A673 (cell line): ENCODE measurements around the gene SETMAR. TPM values are rescaled to one million over a fixed set of nuclear protein-coding genes. Genes with fewer than 3 reads are reported as not detected.

Source experiments
- BruUV-seq: library from RNA; stranded (reverse); fragments of 400-500 nt; replicated peaks from 2 replicates; lab custom pipeline; 2021; lab: Mats Ljungman, UMichigan
- CTCF ChIA-PET: fragments of 300-600 bp; sonication (Branson Sonifier 250); formaldehyde crosslinking; loops from one replicate; lab custom pipeline; 2022; ENCODE audit warnings: antibody characterized with exemption; lab: Charles Lee
- POLR2A ChIA-PET: fragments of 300-600 bp; sonication (Branson Sonifier 250); formaldehyde crosslinking; loops from one replicate; lab custom pipeline; 2022; ENCODE audit warnings: antibody characterized with exemption; ENCODE audit not compliant: low non-redundant PET; lab: Charles Lee
- DNase-seq: peaks from one replicate; pipeline ENCODE4 v3.0.0-alpha.2; 2015; ENCODE audit warnings: low spot score
- H3K27ac ChIP-seq: fragments of 200-600 bp; sonication (generic); 2 replicates; pipeline ENCODE4 v1.5.1; 2016; ENCODE audit warnings: mixed run types, low read depth, mild to moderate bottlenecking, mixed read lengths, antibody characterized with exemption, low read length; ENCODE audit not compliant: poor library complexity, severe bottlenecking
- H3K27me3 ChIP-seq: fragments of 200-600 bp; sonication (generic); replicated peaks from 2 replicates; pipeline ENCODE4 v1.6.1; 2017; ENCODE audit warnings: mixed run types, low read depth, mild to moderate bottlenecking, mixed read lengths, antibody characterized with exemption, low read length; ENCODE audit not compliant: insufficient read depth, poor library complexity
- H3K36me3 ChIP-seq: fragments of 200-600 bp; sonication (generic); 2 replicates; pipeline ENCODE4 v1.6.1; 2016; ENCODE audit warnings: mixed run types, mild to moderate bottlenecking, mixed read lengths, antibody characterized with exemption, low read length; ENCODE audit not compliant: insufficient read depth, poor library complexity, severe bottlenecking
- H3K4me1 ChIP-seq: fragments of 200-600 bp; sonication (generic); 2 replicates; pipeline ENCODE4 v1.6.1; 2017; ENCODE audit warnings: mixed run types, mild to moderate bottlenecking, mixed read lengths, antibody characterized with exemption, low read length; ENCODE audit not compliant: insufficient read depth, poor library complexity, severe bottlenecking
- H3K4me3 ChIP-seq: fragments of 200-600 bp; sonication (generic); 2 replicates; pipeline ENCODE4 v1.5.1; 2016; ENCODE audit warnings: low read depth, mixed run types, mild to moderate bottlenecking, mixed read lengths, low read length; ENCODE audit not compliant: poor library complexity, severe bottlenecking
- H3K9me3 ChIP-seq: fragments of 200-600 bp; sonication (generic); 2 replicates; pipeline ENCODE4 v1.6.1; 2016; ENCODE audit warnings: mixed run types, low read depth, mild to moderate bottlenecking, mixed read lengths, antibody characterized with exemption, low read length; ENCODE audit not compliant: poor library complexity, severe bottlenecking
- EZH2 ChIP-seq: fragments of 200-600 bp; sonication (generic); IDR thresholded peaks from 2 replicates; pipeline ENCODE4 v1.6.1; 2017; ENCODE audit warnings: borderline replicate concordance, low read depth, mild to moderate bottlenecking, mixed read lengths, antibody characterized with exemption, low read length; ENCODE audit not compliant: poor library complexity, severe bottlenecking
- intact Hi-C: fragments of 100-400 bp; cut with micrococcal nuclease; formaldehyde crosslinking; loops from one replicate; pipeline ENCODE4 v1.10.0; 2022; ENCODE audit not compliant: unreplicated experiment
- total RNA-seq: library from RNA; stranded (reverse); gene quantifications from 2 replicates; pipeline ENCODE4 v1.2.3, GENCODE V29; 2021
- TF ChIP-seq, protein P1 (sequence below): fragments of 300-800, 200-600 bp; sonication (generic); conservative IDR thresholded peaks from 2 replicates; pipeline ENCODE4 v1.5.1; 2017; ENCODE audit warnings: low read depth, mild to moderate bottlenecking, antibody characterized with exemption, low read length, moderate library complexity, mixed read lengths

SETMAR gene
- total RNA-seq, 1 experiment from 2014 or later, result 25.8 TPM

DNA sequence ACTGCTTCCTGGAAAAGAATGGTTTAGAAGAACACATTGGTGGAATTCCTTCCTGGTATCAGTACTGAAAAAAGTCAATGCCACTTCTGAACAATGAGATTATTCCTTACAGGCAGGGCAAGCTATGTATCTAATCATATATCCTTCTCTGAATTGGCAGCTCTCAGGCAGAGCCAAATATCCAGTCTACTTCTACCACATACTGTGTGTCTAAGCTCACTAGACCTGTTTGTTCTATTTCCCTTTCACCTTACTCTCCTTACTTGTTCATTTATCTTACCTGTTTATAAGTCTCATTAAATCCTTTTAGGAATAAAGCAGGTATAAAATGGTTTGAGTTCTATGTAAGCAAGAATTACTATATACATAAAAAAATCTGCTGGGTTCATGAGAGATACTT, 8.3 kb downstream of the SETMAR start:
- no peak for DNase-seq
- POLR2A ChIA-PET, result no interaction called here
- CTCF ChIA-PET, result no interaction called here
- Histone ChIP-seq H3K27me3 (no peaks in the 10 kb centered on the region), H3K9me3 (no peaks in the 10 kb centered on the region), H3K4me1 (peaks cover 8% of the 10 kb centered on the region), H3K4me3 (no peak overlapping the region), H3K27ac (no peak overlapping the region), H3K36me3 (peaks cover 11% of the 10 kb centered on the region)
- intact Hi-C loops, result no loop called here
- no TSS peak for BruUV-seq
- TF ChIP-seq, protein P1, sequence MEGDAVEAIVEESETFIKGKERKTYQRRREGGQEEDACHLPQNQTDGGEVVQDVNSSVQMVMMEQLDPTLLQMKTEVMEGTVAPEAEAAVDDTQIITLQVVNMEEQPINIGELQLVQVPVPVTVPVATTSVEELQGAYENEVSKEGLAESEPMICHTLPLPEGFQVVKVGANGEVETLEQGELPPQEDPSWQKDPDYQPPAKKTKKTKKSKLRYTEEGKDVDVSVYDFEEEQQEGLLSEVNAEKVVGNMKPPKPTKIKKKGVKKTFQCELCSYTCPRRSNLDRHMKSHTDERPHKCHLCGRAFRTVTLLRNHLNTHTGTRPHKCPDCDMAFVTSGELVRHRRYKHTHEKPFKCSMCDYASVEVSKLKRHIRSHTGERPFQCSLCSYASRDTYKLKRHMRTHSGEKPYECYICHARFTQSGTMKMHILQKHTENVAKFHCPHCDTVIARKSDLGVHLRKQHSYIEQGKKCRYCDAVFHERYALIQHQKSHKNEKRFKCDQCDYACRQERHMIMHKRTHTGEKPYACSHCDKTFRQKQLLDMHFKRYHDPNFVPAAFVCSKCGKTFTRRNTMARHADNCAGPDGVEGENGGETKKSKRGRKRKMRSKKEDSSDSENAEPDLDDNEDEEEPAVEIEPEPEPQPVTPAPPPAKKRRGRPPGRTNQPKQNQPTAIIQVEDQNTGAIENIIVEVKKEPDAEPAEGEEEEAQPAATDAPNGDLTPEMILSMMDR, result no peak
- no peak for TF ChIP-seq EZH2

DNA sequence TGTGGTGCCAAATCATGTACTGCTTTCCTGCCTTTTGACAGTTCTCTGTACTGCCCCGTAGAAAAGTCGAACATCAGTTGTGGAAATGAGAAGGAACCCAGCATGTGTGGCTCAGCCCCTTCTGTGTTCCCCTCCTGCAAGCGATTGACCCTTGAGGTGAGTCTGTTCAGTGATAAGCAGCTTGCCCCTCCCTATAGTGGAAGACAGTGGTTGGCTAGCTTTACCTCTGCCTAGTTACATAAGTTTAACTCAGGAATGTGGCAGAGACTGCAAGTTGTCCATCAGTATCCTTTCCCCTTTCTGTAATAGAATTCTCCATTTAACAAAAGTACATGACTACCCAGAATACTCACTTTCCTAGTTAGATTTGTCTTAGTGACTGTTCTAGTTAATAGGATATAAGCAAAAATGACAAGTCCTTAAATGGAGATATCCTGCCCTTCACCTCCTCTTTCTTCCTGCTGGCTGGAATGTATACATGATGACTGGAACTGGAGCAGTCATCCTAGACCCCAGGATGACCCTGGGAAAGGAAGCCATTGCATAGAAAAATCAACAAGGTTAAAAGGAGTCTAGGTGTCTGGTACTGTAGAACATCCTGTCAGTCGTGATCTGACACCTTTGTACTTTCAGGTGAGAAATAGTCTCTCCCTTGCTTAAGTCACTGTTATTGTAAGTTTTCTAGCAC, 10.6 kb downstream of the SETMAR start:
- Histone ChIP-seq H3K4me1 (peaks cover 8% of the 10 kb centered on the region), H3K9me3 (no peaks in the 10 kb centered on the region), H3K27me3 (no peaks in the 10 kb centered on the region), H3K4me3 (no peak overlapping the region), H3K27ac (no peak overlapping the region), H3K36me3 (peaks cover 14% of the 10 kb centered on the region)
- POLR2A ChIA-PET, result no interaction called here
- CTCF ChIA-PET, result no interaction called here
- DNase-seq, result no peak
- no TSS peak for BruUV-seq
- intact Hi-C loops, result no loop called here
- TF ChIP-seq EZH2, result no peak
- TF ChIP-seq, protein P1, result no peak

DNA sequence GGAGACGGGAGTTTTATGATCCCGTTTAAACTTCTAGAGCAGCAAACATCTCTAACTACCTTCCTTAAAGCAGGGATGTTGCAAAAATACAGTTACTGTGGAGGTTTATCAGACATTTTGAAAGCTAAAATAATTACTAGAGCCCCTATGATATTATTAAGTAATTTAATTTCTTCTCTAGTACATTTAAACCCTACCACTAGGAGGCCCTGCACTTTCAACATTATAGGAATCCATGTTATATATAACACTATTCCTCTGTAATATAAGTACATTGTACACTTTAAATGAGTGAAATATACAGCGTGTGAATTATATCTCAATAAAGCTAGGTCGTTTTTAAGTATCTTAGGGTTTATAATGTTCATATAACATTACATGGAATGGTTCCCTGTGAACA, 11.5 kb downstream of the SETMAR start:
- H3K4me1 ChIP-seq, result peaks cover 8% of the 10 kb centered on the region
- intact Hi-C loops, result no loop called here

More for the DNA sequence above, 11.5 kb downstream of the SETMAR start:
- H3K27ac ChIP-seq, result no peak overlapping the region
- peaks cover 14% of the 10 kb centered on the region for H3K36me3 ChIP-seq
- CTCF ChIA-PET, result interaction anchor here (0.5 kb wide), 1 partner anchor 934 kb away, joined by 3 read pairs; no protein-coding TSS in a partner anchor
- no peak overlapping the region for H3K4me3 ChIP-seq
- H3K9me3 ChIP-seq, result no peaks in the 10 kb centered on the region
- no peak for TF ChIP-seq EZH2
- TF ChIP-seq, protein P1, result peak; percentile 56
- no peak for DNase-seq
- no peaks in the 10 kb centered on the region for H3K27me3 ChIP-seq
- POLR2A ChIA-PET, result no interaction called here
- BruUV-seq, result no TSS peak
